Activated CD4-positive, alpha-beta T cell treated with anti-CD3 and anti-CD28 coated beads, Interleukin-2, amount 10 ng/mL, durations not matched to agents 7 days and 5 days (primary cell): ENCODE data around the gene SLC25A36. TPM values are rescaled to one million over a fixed set of nuclear protein-coding genes. Genes with fewer than 3 reads are reported as not detected.

Experiments
- CTCF ChIA-PET: fragments of 350-600 bp; sonication (Branson Sonifier 250); formaldehyde crosslinking; loops from one replicate; lab custom pipeline; 2021; ENCODE audit warnings: antibody characterized with exemption; lab: Charles Lee
- POLR2A ChIA-PET: fragments of 350-600 bp; sonication (Branson Sonifier 250); formaldehyde crosslinking; loops from one replicate; lab custom pipeline; 2021; ENCODE audit warnings: antibody characterized with exemption; lab: Charles Lee
- DNase-seq: peaks from one replicate; pipeline ENCODE4 v3.0.0-alpha.2; 2020
- H3K27ac Mint-ChIP-seq: one replicate; pipeline ENCODE4 v1.8.0; 2021; ENCODE audit warnings: mild to moderate bottlenecking, moderate library complexity, mixed read lengths
- H3K27me3 Mint-ChIP-seq: one replicate; pipeline ENCODE4 v1.8.0; 2021; ENCODE audit warnings: mixed read lengths
- H3K36me3 Mint-ChIP-seq: one replicate; pipeline ENCODE4 v1.8.0; 2021; ENCODE audit warnings: low read depth, mixed read lengths
- H3K4me1 Mint-ChIP-seq: one replicate; pipeline ENCODE4 v1.8.0; 2021; ENCODE audit warnings: mixed read lengths
- H3K4me3 Mint-ChIP-seq: one replicate; pipeline ENCODE4 v1.8.0; 2021; ENCODE audit warnings: mild to moderate bottlenecking, moderate library complexity, mixed read lengths
- H3K9me3 Mint-ChIP-seq: one replicate; pipeline ENCODE4 v1.8.0; 2021; ENCODE audit warnings: mixed read lengths
- total RNA-seq, 2 experiments: library from RNA; stranded (reverse); gene quantifications; one replicate each; pipeline ENCODE4 v1.2.3, GENCODE V29; 2021

SLC25A36 gene
- total RNA-seq = 10 to 100 TPM; 31.9 to 35.6 TPM

DNA sequence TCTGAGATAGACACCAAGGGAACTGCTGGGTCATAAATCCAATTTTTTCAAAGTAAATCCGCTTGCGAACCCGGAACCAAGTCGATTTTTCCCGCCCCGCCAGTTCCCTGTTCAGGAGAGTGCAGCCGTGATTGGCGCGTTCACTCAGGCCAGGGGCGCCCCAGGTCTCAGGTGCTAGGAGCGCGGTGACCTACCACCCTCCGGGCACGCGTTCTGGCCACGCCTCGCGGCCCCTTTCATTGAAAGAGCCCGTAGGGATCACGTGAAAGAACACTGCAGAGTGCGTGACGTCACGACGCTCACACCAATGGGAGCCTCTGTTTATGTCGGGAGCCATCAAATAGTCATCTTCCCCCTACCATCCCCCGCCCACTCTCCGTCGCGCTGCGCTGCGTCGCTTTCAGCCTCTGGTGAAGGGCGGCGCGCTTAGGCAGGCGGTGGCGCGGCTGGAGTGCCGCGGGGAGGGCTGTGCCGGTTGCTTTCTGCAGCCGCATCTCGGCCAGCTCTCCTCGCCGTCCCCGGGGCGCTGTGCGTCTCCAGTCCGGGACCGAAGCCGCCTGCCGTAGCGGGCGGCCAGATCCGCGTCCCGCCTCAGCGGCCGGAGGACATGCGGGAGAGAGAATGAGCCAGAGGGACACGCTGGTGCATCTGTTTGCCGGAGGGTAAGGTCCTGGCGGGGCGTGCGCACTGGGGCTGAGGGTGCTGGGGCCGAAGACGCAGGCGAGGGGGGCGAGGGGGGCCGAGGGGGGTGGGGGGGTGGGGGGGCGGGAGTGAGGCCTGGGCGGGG lies at the start of gene SLC25A36:
SLC25A36 (plus strand) TSS at position 403 of the 787 bp plus-strand sequence; CDS start at position 622, 219 bp downstream.
- Mint-ChIP-seq H3K4me3 (peak within 1 kb of the TSS; percentile 93), H3K4me1 (peaks cover 28% of the 10 kb centered on the region), H3K9me3 (no peaks in the 10 kb centered on the region), H3K36me3 (peaks cover 8% of the 10 kb centered on the region), H3K27me3 (peaks cover 7% of the 10 kb centered on the region), H3K27ac (peak within 1 kb of the TSS; percentile 99)
- DNase-seq = peak; percentile 98
- CTCF ChIA-PET = interaction anchor here (0.9 to 1.4 kb wide), 2 partner anchors 12 to 136 kb away, joined by 3 read pairs; no protein-coding TSS in a partner anchor
- POLR2A ChIA-PET = no interaction called here

DNA sequence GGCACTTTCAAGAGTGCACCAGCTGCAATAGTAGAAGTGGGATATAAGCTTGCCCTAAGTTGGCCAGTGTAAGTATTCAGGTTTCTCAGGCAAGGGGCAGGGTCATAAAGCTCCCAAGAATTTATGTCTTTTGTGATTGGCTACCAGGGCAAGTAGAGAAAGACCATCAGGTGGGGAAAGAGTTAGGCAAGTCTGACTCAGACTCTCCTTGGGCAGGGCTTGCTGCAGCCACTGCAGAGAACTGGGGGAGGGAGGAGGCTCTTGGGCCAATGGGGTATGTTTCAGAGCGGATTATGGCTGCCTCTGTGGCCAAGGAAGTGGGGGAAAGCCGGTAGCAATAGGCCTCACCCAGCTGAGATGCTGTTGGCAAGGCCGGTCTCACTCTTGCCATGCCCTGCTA lies 44.6 kb upstream of the SLC25A36 start:
- ChIA-PET POLR2A (no interaction called here), CTCF (no interaction called here)
- Mint-ChIP-seq H3K4me1 (no peaks in the 10 kb centered on the region), H3K27ac (no peak overlapping the region), H3K27me3 (peaks cover 40% of the 10 kb centered on the region), H3K36me3 (no peaks in the 10 kb centered on the region), H3K9me3 (no peaks in the 10 kb centered on the region), H3K4me3 (no peak overlapping the region)
- no peak for DNase-seq

GRCh38 chr3:140898340-140899180 lies 43.1 kb upstream of the SLC25A36 start:
- ChIA-PET POLR2A (no interaction called here), CTCF (interaction anchor here (1.2 kb wide), 1 partner anchor 295 kb away, joined by 3 read pairs; no protein-coding TSS in a partner anchor)
- no peaks in the 10 kb centered on the region for H3K36me3 Mint-ChIP-seq
- H3K4me3 Mint-ChIP-seq = no peak overlapping the region
- no peak overlapping the region for H3K27ac Mint-ChIP-seq
- peak; percentile 45 for DNase-seq
- H3K9me3 Mint-ChIP-seq = no peaks in the 10 kb centered on the region
- peaks cover 25% of the 10 kb centered on the region for H3K27me3 Mint-ChIP-seq
- H3K4me1 Mint-ChIP-seq = no peaks in the 10 kb centered on the region

DNA sequence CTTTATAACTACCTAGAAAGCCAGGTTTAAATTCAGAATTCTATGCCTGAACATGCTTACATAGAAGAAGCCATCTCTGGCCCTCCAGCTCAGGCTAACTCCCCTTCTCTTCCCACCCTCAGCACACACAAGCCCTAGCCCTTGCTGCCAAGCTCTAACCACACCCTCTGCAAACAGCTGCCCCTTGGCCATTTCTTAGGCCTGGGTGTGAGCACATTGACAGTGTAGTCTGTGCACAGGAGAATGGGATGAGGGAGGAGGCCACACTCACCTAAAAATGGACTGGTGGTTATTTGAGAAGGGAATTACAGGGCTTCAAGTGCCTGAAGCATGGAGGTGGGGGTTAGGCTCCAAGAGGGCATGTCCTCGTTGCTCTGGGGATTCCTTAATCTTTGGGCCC lies 42.3 kb upstream of the SLC25A36 start:
- CTCF ChIA-PET = interaction anchor here (1.2 kb wide), 1 partner anchor 294 kb away, joined by 3 read pairs; no protein-coding TSS in a partner anchor
- H3K27me3 Mint-ChIP-seq = peaks cover 17% of the 10 kb centered on the region

DNA sequence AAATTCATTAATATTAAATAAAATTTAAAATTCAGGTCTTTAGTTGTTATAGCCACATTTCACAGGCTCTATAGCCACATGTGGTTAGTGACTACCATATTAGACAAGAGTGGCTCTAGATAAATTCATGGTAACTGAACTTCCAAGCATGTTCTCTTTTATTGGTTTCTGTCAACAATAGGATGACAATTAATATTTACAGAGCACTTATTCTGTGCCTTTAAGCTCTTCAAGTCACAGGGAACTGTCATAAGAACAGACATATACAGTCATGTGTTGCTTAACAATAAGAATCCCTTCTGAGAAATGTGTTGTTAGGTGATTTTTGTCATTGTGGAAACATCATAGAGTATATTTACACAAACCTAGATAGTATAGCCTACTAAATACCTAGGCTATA lies 38.8 kb upstream of the SLC25A36 start:
- peaks cover 6% of the 10 kb centered on the region for H3K27me3 Mint-ChIP-seq
- POLR2A ChIA-PET = no interaction called here
- H3K27ac Mint-ChIP-seq = no peak overlapping the region
- H3K9me3 Mint-ChIP-seq = no peaks in the 10 kb centered on the region
- no peaks in the 10 kb centered on the region for H3K4me1 Mint-ChIP-seq
- CTCF ChIA-PET = no interaction called here
- no peaks in the 10 kb centered on the region for H3K36me3 Mint-ChIP-seq
- H3K4me3 Mint-ChIP-seq = no peak overlapping the region
- DNase-seq = no peak

More for the DNA sequence above, 42.3 kb upstream of the SLC25A36 start:
- Mint-ChIP-seq H3K9me3 (no peaks in the 10 kb centered on the region), H3K27ac (no peak overlapping the region), H3K4me3 (no peak overlapping the region), H3K36me3 (no peaks in the 10 kb centered on the region), H3K4me1 (no peaks in the 10 kb centered on the region)
- DNase-seq = no peak
- POLR2A ChIA-PET = no interaction called here

GRCh38 chr3:140903196-140903595 lies 38.4 kb upstream of the SLC25A36 start:
- POLR2A ChIA-PET = no interaction called here
- CTCF ChIA-PET = no interaction called here

DNA sequence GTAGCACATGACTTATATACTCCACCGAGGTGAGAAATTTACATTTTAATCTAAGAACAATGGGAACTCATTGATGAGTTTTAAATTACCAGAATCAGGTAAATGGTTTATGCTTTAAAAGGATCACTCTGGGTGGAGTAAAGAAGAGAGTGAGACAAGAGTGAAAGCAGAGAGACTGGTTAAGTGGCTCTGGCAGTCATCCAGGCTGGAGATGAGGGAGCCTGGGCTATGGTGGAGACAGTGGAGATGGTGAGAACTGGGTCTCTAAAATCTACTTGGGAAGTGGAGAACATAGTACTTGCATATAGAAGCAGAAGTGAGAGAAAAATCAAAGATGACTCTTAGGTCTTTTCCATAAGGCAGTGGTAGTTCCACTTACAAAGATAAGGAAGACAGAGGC lies 37.1 kb upstream of the SLC25A36 start:
- Mint-ChIP-seq H3K27ac (no peak overlapping the region), H3K36me3 (no peaks in the 10 kb centered on the region), H3K4me3 (no peak overlapping the region), H3K4me1 (no peaks in the 10 kb centered on the region), H3K9me3 (no peaks in the 10 kb centered on the region), H3K27me3 (peaks cover 6% of the 10 kb centered on the region)
- ChIA-PET CTCF (no interaction called here), POLR2A (no interaction called here)
- no peak for DNase-seq

More at GRCh38 chr3:140903196-140903595, 38.4 kb upstream of the SLC25A36 start:
- Mint-ChIP-seq H3K4me1 (no peaks in the 10 kb centered on the region), H3K27ac (no peak overlapping the region), H3K4me3 (no peak overlapping the region), H3K36me3 (no peaks in the 10 kb centered on the region), H3K9me3 (no peaks in the 10 kb centered on the region), H3K27me3 (peaks cover 6% of the 10 kb centered on the region)
- DNase-seq = no peak

DNA sequence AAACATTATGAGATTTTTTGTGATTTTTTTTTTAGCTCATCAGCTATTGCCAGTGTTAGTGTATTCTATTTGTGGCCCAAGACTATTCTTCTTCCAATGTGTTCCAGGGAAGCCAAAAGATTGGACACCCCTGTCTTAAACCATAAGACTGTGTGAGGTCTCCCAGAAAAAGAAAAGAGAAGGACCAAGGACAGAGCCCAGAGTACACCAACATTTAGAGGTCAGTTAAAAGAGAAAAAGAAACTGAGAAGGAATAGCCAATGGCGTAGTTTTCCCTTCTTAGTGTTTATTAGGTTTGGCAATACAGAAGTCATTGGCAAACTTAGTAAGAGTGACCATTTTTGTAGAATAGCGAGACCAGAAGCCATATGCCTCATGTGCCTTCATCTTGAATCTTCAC lies 36.1 kb upstream of the SLC25A36 start:
- CTCF ChIA-PET = no interaction called here
- DNase-seq = no peak
- Mint-ChIP-seq H3K27me3 (peaks cover 6% of the 10 kb centered on the region), H3K36me3 (no peaks in the 10 kb centered on the region), H3K4me1 (no peaks in the 10 kb centered on the region), H3K27ac (no peak overlapping the region), H3K9me3 (no peaks in the 10 kb centered on the region), H3K4me3 (no peak overlapping the region)
- POLR2A ChIA-PET = no interaction called here

- Mint-ChIP-seq H3K9me3 (no peaks in the 10 kb centered on the region), H3K4me1 (no peaks in the 10 kb centered on the region), H3K4me3 (no peak overlapping the region), H3K27ac (no peak overlapping the region), H3K27me3 (peaks cover 6% of the 10 kb centered on the region), H3K36me3 (no peaks in the 10 kb centered on the region)
- CTCF ChIA-PET = interaction anchor here (0.5 kb wide), 1 partner anchor 1971 kb away, joined by 3 read pairs; no protein-coding TSS in a partner anchor
- DNase-seq = no peak
- POLR2A ChIA-PET = no interaction called here
These were observed 34.9 kb upstream of the SLC25A36 start for GRCh38 chr3:140906785-140907184.

GRCh38 chr3:140910860-140911259 lies 30.8 kb upstream of the SLC25A36 start:
- Mint-ChIP-seq H3K4me1 (no peaks in the 10 kb centered on the region), H3K9me3 (no peaks in the 10 kb centered on the region), H3K4me3 (no peak overlapping the region), H3K36me3 (no peaks in the 10 kb centered on the region), H3K27ac (no peak overlapping the region), H3K27me3 (peaks cover 6% of the 10 kb centered on the region)
- CTCF ChIA-PET = no interaction called here
- POLR2A ChIA-PET = no interaction called here
- no peak for DNase-seq

DNA sequence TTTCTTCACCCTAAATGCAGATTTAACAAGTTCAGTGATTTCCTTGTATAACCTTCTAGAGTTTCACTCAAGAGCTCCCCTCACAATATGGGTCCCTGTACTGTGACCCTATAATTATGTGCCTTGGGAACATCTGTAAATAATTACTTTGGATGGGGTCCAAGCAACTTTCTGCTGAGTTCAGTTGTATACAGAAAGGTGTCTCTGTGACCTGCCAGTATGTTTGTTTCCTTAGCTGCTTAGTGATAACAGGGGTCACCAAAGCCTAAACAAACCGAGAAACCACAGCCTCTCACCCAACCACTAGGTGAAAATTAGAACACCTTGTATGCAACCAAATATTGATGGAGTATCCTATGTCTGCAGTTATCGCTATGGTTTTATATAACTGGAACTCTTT lies 29.8 kb upstream of the SLC25A36 start:
- H3K4me1 Mint-ChIP-seq = no peaks in the 10 kb centered on the region
- ChIA-PET CTCF (no interaction called here), POLR2A (no interaction called here)

GRCh38 chr3:140913728-140914127 lies 27.9 kb upstream of the SLC25A36 start:
- ChIA-PET CTCF (interaction anchor here (1.0 kb wide), 1 partner anchor 9 kb away, joined by 3 read pairs; no protein-coding TSS in a partner anchor), POLR2A (no interaction called here)
- no peaks in the 10 kb centered on the region for H3K4me1 Mint-ChIP-seq
- H3K27ac Mint-ChIP-seq = no peak overlapping the region
- no peak overlapping the region for H3K4me3 Mint-ChIP-seq
- H3K9me3 Mint-ChIP-seq = no peaks in the 10 kb centered on the region
- H3K36me3 Mint-ChIP-seq = no peaks in the 10 kb centered on the region
- DNase-seq = no peak
- peaks cover 7% of the 10 kb centered on the region for H3K27me3 Mint-ChIP-seq

More for the DNA sequence above, 29.8 kb upstream of the SLC25A36 start:
- DNase-seq = no peak
- H3K27me3 Mint-ChIP-seq = peaks cover 5% of the 10 kb centered on the region
- H3K36me3 Mint-ChIP-seq = no peaks in the 10 kb centered on the region
- H3K27ac Mint-ChIP-seq = no peak overlapping the region
- H3K9me3 Mint-ChIP-seq = no peaks in the 10 kb centered on the region
- no peak overlapping the region for H3K4me3 Mint-ChIP-seq
